Tibial nerve (tissue), 4 donors: ENCODE results near the gene ANO7. TPM values are rescaled to one million over a fixed set of nuclear protein-coding genes. Genes with fewer than 3 reads are reported as not detected.

Source experiments
- DNase-seq, 2 donors: peaks; one replicate each; pipeline ENCODE4 v3.0.0-alpha.2; 2019; ENCODE audit warnings: low spot score in 2 of 2
- H3K27ac ChIP-seq, 4 donors: fragments of 200-600 bp; sonication (generic) in 3 of 4; one replicate each; pipeline ENCODE4 v1.5.1; 2017 to 2019; ENCODE audit warnings: mild to moderate bottlenecking in 1 of 4
- H3K27me3 ChIP-seq, 2 donors: fragments of 200-600 bp; sonication (generic) in 1 of 2; one replicate each; pipeline versions ENCODE4 v1.5.1 to v1.6.0; 2017 to 2019
- H3K36me3 ChIP-seq, 3 donors: fragments of 200-600 bp; sonication (generic); one replicate each; pipeline ENCODE4 v1.5.1; 2018 to 2019
- H3K4me1 ChIP-seq, 4 donors: fragments of 200-600 bp; sonication (generic) in 3 of 4; one replicate each; pipeline ENCODE4 v1.5.1; 2017 to 2019
- H3K4me3 ChIP-seq, 4 donors: fragments of 200-600 bp; sonication (generic) in 3 of 4; one replicate each; pipeline ENCODE4 v1.5.1; 2017 to 2019; ENCODE audit warnings: mild to moderate bottlenecking in 1 of 4, moderate library complexity in 1 of 4
- H3K9me3 ChIP-seq, 4 donors: fragments of 200-600 bp; sonication (generic) in 3 of 4; one replicate each; pipeline ENCODE4 v1.5.1; 2017 to 2019
- EP300 ChIP-seq, 2 donors: sonication (generic); formaldehyde crosslinking; IDR thresholded peaks; one replicate each; pipeline ENCODE4 v1.6.1; 2017; ENCODE audit warnings: antibody characterized with exemption in 2 of 2, mild to moderate bottlenecking in 1 of 2
- POLR2A ChIP-seq, 2 donors: fragments of 450-650 bp; IDR thresholded peaks; one replicate each; pipeline ENCODE4 v1.6.1; 2017; ENCODE audit warnings: antibody characterized with exemption in 2 of 2, mild to moderate bottlenecking in 2 of 2, moderate library complexity in 2 of 2
- WGBS, 2 donors: methylation state at CpG; one replicate each; pipeline ENCODE4 v1.1.5; 2018; 5-methylcytosine and 5-hydroxymethylcytosine counted together
- total RNA-seq, 4 donors: library from RNA; depleted of rRNA; stranded (reverse); fragments of >200 nt; gene quantifications; one replicate each; pipeline ENCODE4 v1.1.0, GENCODE V29; 2016
- TF ChIP-seq, protein P1 (sequence below), 5 experiments: fragments of 200-600 bp in 3 of 5; fragments of 450-650 bp in 2 of 5; sonication (generic) in 3 of 5; IDR thresholded peaks; one replicate each; pipeline ENCODE4 v1.5.1; 2016 to 2019; ENCODE audit warnings: antibody characterized with exemption in 5 of 5, mild to moderate bottlenecking in 3 of 5, moderate library complexity in 2 of 5

The ANO7 gene
- total RNA-seq, 4 donors from 2014 or later: 0.42 to 1.2 (median 0.51) TPM

DNA sequence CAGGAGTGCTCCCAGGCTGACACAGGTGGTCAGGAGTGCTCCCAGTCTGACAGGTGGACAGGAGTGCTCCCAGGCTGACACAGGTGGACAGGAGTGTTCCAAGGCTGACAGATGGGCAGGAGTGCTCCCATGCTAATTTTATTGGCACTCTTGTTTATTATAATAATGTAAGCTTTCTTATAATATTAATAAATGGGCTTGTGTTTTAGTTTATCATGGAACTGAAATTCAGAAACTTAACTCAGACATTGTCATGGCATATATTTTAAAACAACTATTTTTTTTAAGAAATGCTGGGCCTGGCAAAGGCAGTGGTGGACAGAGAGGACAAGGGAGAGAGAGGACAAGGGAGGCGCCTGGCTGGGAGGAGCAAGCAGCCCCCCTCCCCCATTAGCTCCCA, 18.7 kb downstream of the ANO7 start:
- WGBS, 2 donors: 65 to 88% methylated on average over 1 of the region's 1 CpG
- Histone ChIP-seq H3K27me3 (no peaks in the 10 kb centered on the region), H3K4me1 (no peaks in the 10 kb centered on the region), H3K27ac (no peak overlapping the region), H3K4me3 (no peak overlapping the region), H3K9me3 (no peaks in the 10 kb centered on the region), H3K36me3 (no peaks in the 10 kb centered on the region)
- DNase-seq: no peak
- TF ChIP-seq EP300 (IDR thresholded peaks at IDR 0.05) (no peak), POLR2A (IDR thresholded peaks at IDR 0.05) (no peak)
- TF ChIP-seq, protein P1, sequence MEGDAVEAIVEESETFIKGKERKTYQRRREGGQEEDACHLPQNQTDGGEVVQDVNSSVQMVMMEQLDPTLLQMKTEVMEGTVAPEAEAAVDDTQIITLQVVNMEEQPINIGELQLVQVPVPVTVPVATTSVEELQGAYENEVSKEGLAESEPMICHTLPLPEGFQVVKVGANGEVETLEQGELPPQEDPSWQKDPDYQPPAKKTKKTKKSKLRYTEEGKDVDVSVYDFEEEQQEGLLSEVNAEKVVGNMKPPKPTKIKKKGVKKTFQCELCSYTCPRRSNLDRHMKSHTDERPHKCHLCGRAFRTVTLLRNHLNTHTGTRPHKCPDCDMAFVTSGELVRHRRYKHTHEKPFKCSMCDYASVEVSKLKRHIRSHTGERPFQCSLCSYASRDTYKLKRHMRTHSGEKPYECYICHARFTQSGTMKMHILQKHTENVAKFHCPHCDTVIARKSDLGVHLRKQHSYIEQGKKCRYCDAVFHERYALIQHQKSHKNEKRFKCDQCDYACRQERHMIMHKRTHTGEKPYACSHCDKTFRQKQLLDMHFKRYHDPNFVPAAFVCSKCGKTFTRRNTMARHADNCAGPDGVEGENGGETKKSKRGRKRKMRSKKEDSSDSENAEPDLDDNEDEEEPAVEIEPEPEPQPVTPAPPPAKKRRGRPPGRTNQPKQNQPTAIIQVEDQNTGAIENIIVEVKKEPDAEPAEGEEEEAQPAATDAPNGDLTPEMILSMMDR (IDR thresholded peaks at IDR 0.05): no peak

DNA sequence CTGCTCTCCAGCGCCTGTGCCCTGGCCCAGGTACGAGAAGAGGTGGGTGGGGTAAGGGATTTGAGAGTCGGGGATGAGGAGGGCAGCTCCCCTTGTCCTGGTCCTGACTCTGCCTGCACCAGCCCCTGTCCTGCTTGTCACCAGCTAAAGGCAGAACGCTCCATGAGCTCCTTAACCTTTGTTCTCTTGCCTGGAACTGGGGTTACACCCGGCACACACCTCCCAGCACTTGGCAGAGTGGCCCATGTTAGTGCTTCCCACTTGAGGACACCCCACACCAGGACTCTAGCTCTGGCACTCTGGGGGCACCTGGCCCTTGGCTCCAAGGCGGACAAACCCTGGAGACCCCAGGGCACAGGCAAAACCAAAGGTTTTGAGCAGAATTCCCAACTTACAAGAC, 19.2 kb downstream of the ANO7 start:
- no peaks in the 10 kb centered on the region for H3K36me3 ChIP-seq
- DNase-seq: no peak
- H3K4me3 ChIP-seq: no peak overlapping the region
- H3K27ac ChIP-seq: no peak overlapping the region
- H3K4me1 ChIP-seq: no peaks in the 10 kb centered on the region
- H3K27me3 ChIP-seq: no peaks in the 10 kb centered on the region
- H3K9me3 ChIP-seq: no peaks in the 10 kb centered on the region
- TF ChIP-seq, protein P1 (IDR thresholded peaks at IDR 0.05): no peak
- TF ChIP-seq POLR2A (IDR thresholded peaks at IDR 0.05) (no peak), EP300 (IDR thresholded peaks at IDR 0.05) (no peak)
- 66 to 75% methylated on average over 6 of the region's 6 CpGs for WGBS, 2 donors

DNA sequence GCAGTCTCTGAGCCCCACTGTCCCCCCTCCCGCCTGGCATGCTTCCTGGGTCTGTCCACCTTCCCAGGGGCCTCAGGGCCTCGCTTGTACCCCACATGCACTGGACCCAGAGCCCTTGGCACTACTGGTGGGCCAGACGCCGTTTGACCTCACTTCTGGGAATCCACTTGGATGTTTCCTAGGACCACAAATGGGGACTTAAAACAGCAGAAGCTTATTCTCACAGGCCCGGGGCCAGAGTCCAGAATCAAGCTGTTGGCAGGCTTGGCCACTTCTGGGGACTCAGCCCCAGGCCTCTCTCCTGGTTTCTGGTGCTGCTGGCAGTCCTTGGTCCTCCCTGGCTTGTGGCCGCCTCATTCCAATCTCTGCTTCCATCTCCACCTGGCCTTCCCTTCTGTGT, 19.6 kb downstream of the ANO7 start:
- no peak for DNase-seq
- H3K4me3 ChIP-seq: no peak overlapping the region
- TF ChIP-seq, protein P1 (IDR thresholded peaks at IDR 0.05): no peak
- TF ChIP-seq POLR2A (IDR thresholded peaks at IDR 0.05) (no peak), EP300 (IDR thresholded peaks at IDR 0.05) (no peak)
- no peaks in the 10 kb centered on the region for H3K4me1 ChIP-seq
- H3K9me3 ChIP-seq: no peaks in the 10 kb centered on the region
- no peak overlapping the region for H3K27ac ChIP-seq
- 64 to 65% methylated on average over 6 of the region's 6 CpGs for WGBS, 2 donors
- no peaks in the 10 kb centered on the region for H3K27me3 ChIP-seq
- no peaks in the 10 kb centered on the region for H3K36me3 ChIP-seq

DNA sequence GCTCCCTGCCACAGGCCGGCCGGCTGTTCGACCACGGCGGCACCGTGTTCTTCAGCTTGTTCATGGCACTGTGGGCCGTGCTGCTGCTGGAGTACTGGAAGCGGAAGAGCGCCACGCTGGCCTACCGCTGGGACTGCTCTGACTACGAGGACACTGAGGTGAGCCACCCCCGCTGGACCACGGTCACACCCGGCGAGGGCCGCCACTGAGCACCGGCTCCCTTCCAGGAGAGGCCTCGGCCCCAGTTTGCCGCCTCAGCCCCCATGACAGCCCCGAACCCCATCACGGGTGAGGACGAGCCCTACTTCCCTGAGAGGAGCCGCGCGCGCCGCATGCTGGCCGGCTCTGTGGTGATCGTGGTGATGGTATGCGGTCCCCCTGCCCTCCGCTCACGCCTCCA, 20.8 kb downstream of the ANO7 start:
- no peaks in the 10 kb centered on the region for H3K4me1 ChIP-seq
- no peaks in the 10 kb centered on the region for H3K36me3 ChIP-seq
- WGBS, 2 donors: 76 to 83% methylated on average over 10 to 17 of the region's 33 CpGs
- DNase-seq: no peak
- no peak overlapping the region for H3K27ac ChIP-seq
- no peak overlapping the region for H3K4me3 ChIP-seq
- H3K27me3 ChIP-seq: no peaks in the 10 kb centered on the region
- no peaks in the 10 kb centered on the region for H3K9me3 ChIP-seq
- TF ChIP-seq EP300 (IDR thresholded peaks at IDR 0.05) (no peak), POLR2A (IDR thresholded peaks at IDR 0.05) (no peak)
- TF ChIP-seq, protein P1 (IDR thresholded peaks at IDR 0.05): no peak

DNA sequence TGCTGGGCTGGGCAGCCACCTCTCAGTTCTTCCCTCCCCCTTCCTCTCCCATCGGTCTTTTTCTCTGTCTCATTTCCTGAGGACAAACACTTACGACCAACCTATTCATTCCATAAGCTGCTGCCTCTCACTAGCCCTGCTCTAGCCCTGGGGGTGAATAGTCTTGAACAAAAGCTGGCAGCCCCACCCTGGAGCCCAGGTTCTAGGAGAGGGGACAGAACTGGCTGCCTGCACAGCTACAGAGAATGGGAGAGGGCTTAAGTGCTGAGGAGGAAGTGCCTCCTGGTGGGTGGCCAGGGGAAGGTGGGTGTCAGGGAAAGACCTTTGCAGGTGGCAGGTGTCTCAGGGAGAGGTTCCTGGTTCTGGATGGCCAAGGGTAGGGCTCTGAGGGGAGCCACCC, 22.8 kb downstream of the ANO7 start:
- Histone ChIP-seq H3K4me1 (no peaks in the 10 kb centered on the region), H3K27ac (no peak overlapping the region), H3K9me3 (no peaks in the 10 kb centered on the region), H3K4me3 (no peak overlapping the region), H3K36me3 (no peaks in the 10 kb centered on the region), H3K27me3 (no peaks in the 10 kb centered on the region)
- TF ChIP-seq POLR2A (IDR thresholded peaks at IDR 0.05) (no peak), EP300 (IDR thresholded peaks at IDR 0.05) (no peak)
- TF ChIP-seq, protein P1 (IDR thresholded peaks at IDR 0.05): no peak
- DNase-seq: no peak
- 5 to 21% methylated on average over 2 of the region's 2 CpGs for WGBS, 2 donors
